A172 (cell line): ENCODE data around the gene BBX. TPM values are rescaled to one million over a fixed set of nuclear protein-coding genes. Genes with fewer than 3 reads are reported as not detected.
"Not testable (repeated sequence)": the region's sequence is repeated elsewhere in the genome, so short reads cannot be mapped to it uniquely, and the experiment has no call there.

Experiments used
- DNase-seq: peaks from one replicate; pipeline ENCODE4 v3.0.0-alpha.2; 2015; ENCODE audit warnings: low spot score
- total RNA-seq: library from RNA; depleted of rRNA; stranded (reverse); fragments of >200 nt; shearing (Covaris generic); gene quantifications from 2 replicates; pipeline ENCODE4 v1.2.3, GENCODE V29; 2014

BBX gene
- total RNA-seq, 1 experiment from 2014 or later = 63.2 TPM

GRCh38 chr3:107682580-107682979 is 159.8 kb downstream of the BBX start:
- no peak for DNase-seq

DNA sequence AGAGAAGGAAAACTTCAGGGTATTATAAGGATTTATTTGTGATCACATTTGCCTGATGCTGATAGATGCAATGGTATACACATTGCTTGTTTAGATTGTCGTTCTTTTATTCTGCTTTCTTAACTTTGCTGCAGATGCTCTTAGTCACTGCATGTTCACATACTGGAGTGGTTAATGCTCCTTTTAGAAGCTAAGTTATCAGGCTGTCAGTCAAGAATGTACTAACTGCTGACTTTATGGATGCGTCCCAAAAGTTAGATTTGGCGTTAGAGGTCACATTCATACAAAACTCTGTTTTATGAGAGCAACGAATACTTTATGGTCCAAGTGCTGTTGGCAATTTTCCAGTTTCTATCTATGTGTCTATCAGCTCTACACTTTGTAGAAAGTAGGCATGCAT is 160.7 kb downstream of the BBX start:
- DNase-seq = no peak

DNA sequence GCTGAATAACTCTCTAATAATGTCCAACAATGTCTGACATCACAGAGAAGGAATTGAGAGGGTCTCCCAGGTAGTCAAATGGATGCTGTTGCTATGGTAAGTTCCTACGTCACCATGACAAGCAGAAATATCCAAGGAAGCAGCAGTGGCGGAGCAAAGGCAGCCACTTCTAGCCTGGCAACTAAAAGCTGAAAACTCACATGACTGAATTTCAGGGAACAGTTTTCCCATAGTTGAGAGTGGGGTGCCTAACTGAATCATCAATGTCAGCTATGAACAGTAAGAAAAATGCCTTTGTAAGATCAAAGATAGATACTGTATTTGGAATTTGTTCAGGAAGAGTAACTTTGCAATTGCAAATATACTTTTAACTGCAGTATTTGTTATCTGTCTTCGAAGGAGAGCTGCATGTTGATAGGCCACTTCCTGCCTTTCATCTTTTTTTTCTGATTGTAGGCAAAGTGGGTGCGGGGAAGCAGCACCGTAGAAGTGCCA is 161.7 kb downstream of the BBX start:
- DNase-seq = no peak

- DNase-seq = no peak
Observed at GRCh38 chr3:107685383-107685782, 162.6 kb downstream of the BBX start.

DNA sequence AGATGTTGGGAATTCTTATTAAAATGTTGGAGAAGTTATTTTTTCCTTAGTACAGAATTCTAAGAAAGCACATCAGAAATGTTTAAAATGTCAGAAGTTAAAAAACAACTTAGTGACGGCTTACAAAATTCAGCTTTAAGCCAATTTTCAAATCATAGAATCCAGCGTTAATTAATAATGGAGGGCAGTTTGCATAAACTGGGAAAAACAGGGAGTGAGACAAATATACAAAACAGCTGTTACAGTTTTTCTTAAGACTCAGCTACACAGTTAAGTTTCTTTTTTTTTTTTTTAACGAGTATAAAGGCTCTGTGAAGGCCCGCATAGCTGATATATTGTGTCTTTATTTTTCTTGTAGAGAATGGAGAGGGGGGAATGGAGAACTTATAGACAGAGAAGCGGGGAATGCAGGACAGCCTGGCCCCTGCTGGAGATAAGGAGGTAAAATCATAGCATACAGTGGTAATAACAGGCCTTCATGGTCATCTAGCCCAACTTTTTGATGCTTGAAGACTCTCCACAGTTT is 164.4 kb downstream of the BBX start:
- no peak for DNase-seq

- DNase-seq = no peak
Observed at GRCh38 chr3:107689355-107689754, 166.6 kb downstream of the BBX start.

- DNase-seq = peak; percentile 52
Observed at GRCh38 chr3:107690522-107691138, 167.9 kb downstream of the BBX start.

DNA sequence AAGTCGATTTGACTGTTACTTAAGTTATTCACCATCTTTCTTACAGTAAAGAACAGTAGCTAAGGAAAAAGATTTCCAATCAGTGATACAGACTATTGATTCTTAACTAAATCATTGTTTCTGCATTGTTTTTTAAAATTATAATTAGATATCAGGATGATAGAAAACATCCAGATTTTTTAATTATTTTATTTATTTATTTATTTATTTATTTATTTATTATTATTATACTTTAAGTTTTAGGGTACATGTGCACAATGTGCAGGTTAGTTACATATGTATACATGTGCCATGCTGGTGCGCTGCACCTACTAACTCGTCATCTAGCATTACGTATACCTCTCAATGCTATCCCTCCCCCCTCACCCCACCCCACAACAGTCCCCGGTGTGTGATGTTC is 169.2 kb downstream of the BBX start:
- DNase-seq = not testable (repeated sequence)

DNA sequence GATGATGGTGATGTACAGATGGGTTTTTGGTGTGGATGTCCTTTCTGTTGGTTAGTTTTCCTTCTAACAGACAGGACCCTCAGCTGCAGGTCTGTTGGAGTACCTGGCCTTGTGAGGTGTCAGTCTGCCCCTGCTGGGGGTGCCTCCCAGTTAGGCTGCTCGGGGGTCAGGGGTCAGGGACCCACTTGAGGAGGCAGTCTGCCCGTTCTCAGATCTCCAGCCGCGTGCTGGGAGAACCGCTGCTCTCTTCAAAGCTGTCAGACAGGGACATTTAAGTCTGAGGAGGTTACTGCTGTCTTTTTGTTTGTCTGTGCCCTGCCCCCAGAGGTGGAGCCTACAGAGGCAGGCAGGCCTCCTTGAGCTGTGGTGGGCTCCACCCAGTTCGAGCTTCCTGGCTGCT is 174.6 kb downstream of the BBX start:
- not testable (repeated sequence) for DNase-seq

- DNase-seq = not testable (repeated sequence)
Observed at GRCh38 chr3:107697855-107698254, 175.1 kb downstream of the BBX start.

GRCh38 chr3:107699682-107700081 is 176.9 kb downstream of the BBX start:
- DNase-seq = no peak

DNA sequence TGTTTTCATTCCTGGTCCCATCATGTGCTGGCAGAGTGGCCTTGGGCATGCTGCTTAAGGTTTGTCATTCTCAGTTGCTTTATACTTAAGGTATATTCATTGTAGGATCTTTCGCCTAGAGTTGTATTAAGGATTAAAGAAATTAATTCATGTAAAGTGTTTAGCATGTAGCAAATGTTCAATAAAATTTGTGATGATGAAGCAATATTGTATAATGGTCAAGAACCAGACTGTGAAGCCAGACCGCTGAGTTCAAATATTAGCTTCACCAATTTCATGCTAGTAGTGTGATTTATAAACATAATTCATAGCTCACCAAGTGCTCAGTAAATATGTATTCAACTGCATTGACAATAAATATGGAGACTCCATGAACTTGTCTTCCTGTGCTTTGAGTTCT is 178.5 kb downstream of the BBX start:
- DNase-seq = no peak

GRCh38 chr3:107704477-107704876 is 181.7 kb downstream of the BBX start:
- peak; percentile 56 for DNase-seq

DNA sequence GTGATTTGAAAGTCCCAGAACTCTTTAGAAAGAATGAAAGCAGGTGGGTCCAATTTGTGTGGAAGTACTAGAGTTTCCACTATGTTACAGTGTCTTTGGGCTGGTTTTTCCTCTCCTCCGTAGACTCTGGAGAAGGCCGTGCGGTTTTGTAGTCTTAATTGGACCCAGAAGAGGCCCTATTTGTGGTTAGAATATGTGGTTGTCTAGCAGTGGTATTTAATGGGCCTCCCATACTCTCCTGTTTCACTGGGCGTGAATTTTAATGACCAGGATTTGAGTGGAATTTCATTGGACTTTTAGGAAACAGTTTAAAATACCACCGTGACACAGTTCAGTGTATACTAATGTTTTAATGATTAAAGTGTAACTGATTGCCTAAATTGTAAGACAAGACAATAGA is 182.3 kb downstream of the BBX start:
- no peak for DNase-seq

- DNase-seq = peak; percentile 70
Observed at GRCh38 chr3:107710851-107711250, 188.1 kb downstream of the BBX start.

DNA sequence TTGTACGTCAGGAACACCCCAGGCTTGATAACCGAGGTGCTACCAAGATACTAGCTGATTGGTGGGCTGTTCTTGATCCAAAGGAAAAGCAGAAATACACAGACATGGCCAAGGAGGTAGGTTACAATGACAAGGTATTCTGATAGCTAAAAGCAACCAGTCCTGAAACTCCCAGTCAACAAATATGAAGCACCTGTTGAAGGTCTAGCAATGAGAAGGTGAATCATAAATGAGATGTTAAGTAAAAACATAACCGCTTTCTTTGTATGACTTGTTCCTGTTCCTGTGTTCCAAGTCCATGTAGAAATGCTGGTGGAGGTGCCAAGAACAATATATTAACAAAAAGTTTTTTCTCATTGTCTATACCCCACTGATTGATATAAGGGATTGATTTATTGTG is 194.0 kb downstream of the BBX start:
- no peak for DNase-seq

- DNase-seq = no peak
Observed at GRCh38 chr3:107718547-107718946, 195.8 kb downstream of the BBX start.

GRCh38 chr3:107727102-107727501 is 204.3 kb downstream of the BBX start:
- no peak for DNase-seq

DNA sequence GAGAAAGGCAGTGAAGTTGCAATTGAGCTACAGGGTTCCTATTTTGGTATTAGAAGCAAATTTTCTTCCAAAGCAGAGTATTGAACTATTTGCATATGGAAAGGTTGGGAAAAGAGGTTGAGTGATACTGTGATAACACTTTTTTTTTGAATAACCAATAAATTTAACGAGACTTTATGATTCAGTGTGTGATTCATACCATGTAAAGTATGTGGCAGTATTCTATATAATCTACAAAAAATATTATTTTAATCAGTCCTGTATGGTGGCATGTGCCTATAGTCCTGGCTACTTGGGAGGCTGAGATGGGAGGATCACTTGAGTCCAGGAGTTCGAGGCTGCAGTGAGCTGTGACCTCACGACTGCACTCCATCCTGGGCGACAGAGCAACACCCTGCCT is 206.9 kb downstream of the BBX start:
- DNase-seq = no peak

DNA sequence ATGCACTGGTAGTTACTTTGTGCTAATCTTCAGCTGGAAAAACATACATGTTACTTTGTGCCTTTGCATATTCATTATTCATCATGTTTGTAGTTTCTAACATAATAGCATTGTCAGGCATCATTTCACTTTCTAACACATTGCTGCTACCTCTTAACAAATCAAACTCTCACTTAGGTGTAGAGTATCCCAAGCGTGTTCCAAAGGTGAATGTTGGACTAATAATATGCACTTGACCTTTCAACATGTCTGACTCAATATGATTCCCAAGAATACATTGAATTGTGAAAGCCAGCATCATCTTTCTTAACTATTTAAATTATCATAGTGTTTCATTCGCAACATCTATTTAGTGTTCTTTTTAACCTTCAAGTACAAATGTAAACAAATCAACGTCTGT is 211.6 kb downstream of the BBX start:
- no peak for DNase-seq

- DNase-seq = no peak
Observed at GRCh38 chr3:107737914-107738313, 215.2 kb downstream of the BBX start.

DNA sequence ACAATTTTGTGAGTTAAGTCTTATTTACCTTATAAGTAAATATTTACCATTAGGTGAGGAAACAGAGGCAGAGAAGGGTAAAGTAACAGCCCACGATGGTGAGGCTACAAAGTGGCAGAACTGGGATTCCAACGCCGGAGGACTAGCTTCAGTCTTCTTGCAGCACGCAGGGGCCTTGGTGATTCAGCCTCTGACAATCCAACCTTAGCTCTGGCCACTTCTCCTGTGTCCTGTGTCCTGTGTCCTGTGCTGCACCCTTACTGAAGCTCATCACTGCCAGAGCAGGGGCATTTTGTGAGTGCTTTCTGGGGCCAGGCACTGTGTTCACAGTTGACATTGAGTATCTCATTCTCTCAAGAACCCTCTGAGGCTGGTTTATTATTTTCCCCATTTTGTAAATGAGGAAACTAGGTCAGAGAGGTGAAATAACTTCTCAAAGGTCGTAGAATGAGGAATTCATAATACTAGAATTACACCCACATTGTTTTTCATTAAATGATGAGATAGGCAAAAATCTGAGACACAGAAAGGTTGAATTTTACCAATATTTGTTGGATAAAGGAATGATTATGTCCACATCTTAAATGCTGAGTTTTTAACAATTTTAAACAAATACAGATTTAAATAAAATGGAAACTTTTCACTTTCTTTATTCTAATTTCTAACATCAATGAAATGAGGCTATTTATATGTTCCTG is 215.9 kb downstream of the BBX start:
- DNase-seq = no peak

DNA sequence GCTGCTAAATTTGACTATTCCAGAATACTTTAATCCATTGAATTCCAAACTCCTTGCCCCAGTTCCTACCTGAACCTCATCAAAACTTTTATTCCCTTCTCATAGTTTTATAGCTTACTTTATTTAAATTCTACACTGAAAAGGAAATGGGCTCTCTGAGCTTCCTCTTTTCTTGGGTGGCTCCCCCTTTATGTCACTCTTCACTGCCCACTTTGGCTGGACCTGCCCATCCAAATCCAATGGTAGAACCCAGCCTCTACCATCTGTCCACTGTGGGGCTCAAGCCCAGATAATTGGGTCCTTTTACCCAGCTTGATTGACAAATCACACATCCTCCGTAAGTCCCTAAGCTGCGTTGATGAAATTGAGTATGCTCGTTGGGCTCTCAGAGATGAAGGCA is 216.5 kb downstream of the BBX start:
- no peak for DNase-seq
